GM23338 (cell line): Measurements from ENCODE around the gene CHPF. TPM values are rescaled to one million over a fixed set of nuclear protein-coding genes. Genes with fewer than 3 reads are reported as not detected.

Experiments
- ATAC-seq: fragments of 200-7000 bp; cut with Tn5 transposase; 3 replicates; pipeline ENCODE4 v1.9.1; 2020
- DNase-seq: peaks from one replicate; pipeline ENCODE4 v3.0.0-alpha.2; 2015; ENCODE audit warnings: low spot score
- H2AFZ ChIP-seq: fragments of 200-600 bp; sonication (generic); 2 replicates; pipeline ENCODE4 v1.8.0; 2016; ENCODE audit warnings: antibody characterized with exemption, mild to moderate bottlenecking, moderate library complexity
- H3F3A ChIP-seq: fragments of 200-600 bp; sonication (generic); replicated peaks from 2 replicates; pipeline ENCODE4 v1.8.0; 2017; ENCODE audit warnings: antibody characterized with exemption, mixed run types, low read depth
- H3K27ac ChIP-seq: fragments of 200-600 bp; sonication (generic); 2 replicates; pipeline ENCODE4 v1.6.1; 2016; ENCODE audit warnings: low read depth
- H3K27me3 ChIP-seq: fragments of 200-600 bp; sonication (generic); 2 replicates; pipeline ENCODE4 v1.8.0; 2016; ENCODE audit warnings: mild to moderate bottlenecking, mixed run types, moderate library complexity; ENCODE audit not compliant: insufficient read depth
- H3K36me3 ChIP-seq: fragments of 200-600 bp; sonication (generic); 2 replicates; pipeline ENCODE4 v1.8.0; 2016; ENCODE audit warnings: mild to moderate bottlenecking; ENCODE audit not compliant: insufficient read depth
- H3K4me1 ChIP-seq: fragments of 200-600 bp; sonication (generic); 2 replicates; pipeline ENCODE4 v1.8.0; 2016; ENCODE audit warnings: mild to moderate bottlenecking, moderate library complexity; ENCODE audit not compliant: insufficient read depth
- H3K4me2 ChIP-seq: fragments of 200-600 bp; sonication (generic); 2 replicates; pipeline ENCODE4 v1.7.1; 2017; ENCODE audit warnings: mixed run types
- H3K4me3 ChIP-seq: fragments of 200-600 bp; sonication (generic); 2 replicates; pipeline ENCODE4 v1.6.1; 2016; ENCODE audit warnings: mixed run types
- H3K79me2 ChIP-seq: fragments of 200-600 bp; sonication (generic); replicated peaks from 2 replicates; pipeline ENCODE4 v1.8.0; 2017; ENCODE audit warnings: mild to moderate bottlenecking; ENCODE audit not compliant: insufficient read depth
- H3K9me2 ChIP-seq: fragments of 200-600 bp; sonication (generic); 2 replicates; pipeline ENCODE4 v1.8.0; 2017; ENCODE audit not compliant: insufficient read depth
- H4K20me1 ChIP-seq: fragments of 200-600 bp; sonication (generic); replicated peaks from 2 replicates; pipeline ENCODE4 v1.8.0; 2017; ENCODE audit warnings: mild to moderate bottlenecking; ENCODE audit not compliant: insufficient read depth
- H3K27ac Mint-ChIP-seq: 2 replicates; pipeline ENCODE4 v1.8.0; 2020; ENCODE audit warnings: inconsistent platforms, mild to moderate bottlenecking, moderate library complexity, mixed read lengths
- H3K27me3 Mint-ChIP-seq: 3 replicates; pipeline ENCODE4 v1.8.0; 2022; ENCODE audit warnings: low read depth, mild to moderate bottlenecking, moderate library complexity, mixed read lengths, inconsistent platforms; ENCODE audit not compliant: insufficient read depth, poor library complexity
- H3K36me3 Mint-ChIP-seq: 3 replicates; pipeline ENCODE4 v1.8.0; 2021; ENCODE audit warnings: low read depth, mild to moderate bottlenecking, inconsistent platforms, moderate library complexity, mixed read lengths
- H3K4me1 Mint-ChIP-seq: 3 replicates; pipeline ENCODE4 v1.8.0; 2020; ENCODE audit warnings: mild to moderate bottlenecking, inconsistent platforms, mixed read lengths
- H3K4me3 Mint-ChIP-seq: 3 replicates; pipeline ENCODE4 v1.8.0; 2021; ENCODE audit warnings: moderate library complexity, mild to moderate bottlenecking, inconsistent platforms, mixed read lengths
- H3K9me3 Mint-ChIP-seq: 3 replicates; pipeline ENCODE4 v1.8.0; 2020; ENCODE audit warnings: moderate library complexity, mild to moderate bottlenecking, inconsistent platforms, mixed read lengths
- CREB1 ChIP-seq: fragments of 250-450 bp; sonication (Bioruptor Pico); IDR thresholded peaks from 2 replicates; pipeline ENCODE4 v1.5.0; 2020; ENCODE audit warnings: low read depth, mild to moderate bottlenecking, moderate library complexity
- CTCF ChIP-seq, 2 experiments: fragments of 200-600 bp in 1 of 2; sonication (generic) in 1 of 2; conservative IDR thresholded peaks; 2 replicates each; pipeline versions ENCODE4 v1.5.1 to v1.6.1; 2016 to 2017; ENCODE audit warnings: antibody characterized with exemption in 2 of 2, low read depth in 2 of 2, mild to moderate bottlenecking in 2 of 2, moderate library complexity in 1 of 2
- ETS1 ChIP-seq: IDR thresholded peaks from 2 replicates; pipeline ENCODE4 v1.6.1; 2016; ENCODE audit warnings: antibody characterized with exemption
- EZH2 ChIP-seq: fragments of 200-600 bp; sonication (generic); IDR thresholded peaks from one replicate; pipeline ENCODE4 v1.8.0; 2017; ENCODE audit warnings: antibody characterized with exemption, mild to moderate bottlenecking, low read depth; ENCODE audit not compliant: unreplicated experiment
- EZH2phosphoT487 ChIP-seq: fragments of 200-600 bp; sonication (generic); IDR thresholded peaks from one replicate; pipeline ENCODE4 v1.8.1; 2018; ENCODE audit warnings: antibody characterized with exemption; ENCODE audit not compliant: unreplicated experiment
- JUNB ChIP-seq: IDR thresholded peaks from one replicate; pipeline ENCODE4 v1.6.1; 2016; ENCODE audit warnings: antibody characterized with exemption; ENCODE audit not compliant: unreplicated experiment
- NANOG ChIP-seq: IDR thresholded peaks from 2 replicates; pipeline ENCODE4 v1.6.1; 2016; ENCODE audit warnings: antibody characterized with exemption, borderline replicate concordance
- POLR2AphosphoS5 ChIP-seq: IDR thresholded peaks from 2 replicates; pipeline ENCODE4 v1.6.1; 2016; ENCODE audit warnings: antibody characterized with exemption, low read depth
- REST ChIP-seq: IDR thresholded peaks from one replicate; pipeline ENCODE4 v1.6.1; 2018; ENCODE audit warnings: antibody characterized with exemption; ENCODE audit not compliant: unreplicated experiment
- STAT1 ChIP-seq: IDR thresholded peaks from one replicate; pipeline ENCODE4 v1.6.1; 2016; ENCODE audit warnings: antibody characterized with exemption; ENCODE audit not compliant: unreplicated experiment
- ZNF114 ChIP-seq: fragments of 250-450 bp; sonication (Bioruptor Pico); IDR thresholded peaks from 2 replicates; pipeline ENCODE4 v1.5.0; 2020; ENCODE audit warnings: mild to moderate bottlenecking, moderate library complexity
- ZNF331 ChIP-seq: fragments of 250-450 bp; sonication (Bioruptor Pico); IDR thresholded peaks from 2 replicates; pipeline ENCODE4 v1.5.0; 2020; ENCODE audit warnings: low read depth, mild to moderate bottlenecking, moderate library complexity
- ZNF462 ChIP-seq: fragments of 250-450 bp; sonication (Bioruptor Pico); IDR thresholded peaks from 2 replicates; pipeline ENCODE4 v1.5.0; 2020; ENCODE audit warnings: mild to moderate bottlenecking, moderate library complexity
- polyA plus RNA-seq: library from polyadenylated mRNA; unstranded; fragments of >200 nt; fragmentation: Nextera tagmentation; extraction: Ambion mirVana; gene quantifications from 2 replicates; pipeline ENCODE4 v1.2.1, GENCODE V29; 2016
- total RNA-seq: library from RNA; depleted of rRNA; stranded (reverse); fragments of >200 nt; shearing (Covaris generic); gene quantifications from 2 replicates; pipeline ENCODE4 v1.2.3, GENCODE V29; 2014

Gene CHPF
- total and polyA plus RNA-seq, 2 experiments from 2014 or later: 36.5 to 252 TPM

GRCh38 chr2:219545295-219545942, 1.8 kb upstream of the CHPF start:
- Mint-ChIP-seq H3K27me3 (peaks cover 19% of the 10 kb centered on the region), H3K36me3 (peaks cover 32% of the 10 kb centered on the region), H3K4me1 (peaks cover 20% of the 10 kb centered on the region), H3K9me3 (no peaks in the 10 kb centered on the region; the same call in 2 of the 3 replicates), H3K27ac (no peak overlapping the region), H3K4me3 (peak overlapping the region; percentile 90; the same call in 2 of the 3 replicates)
- Histone ChIP-seq H3K9me2 (no peaks in the 10 kb centered on the region), H3K36me3 (peaks cover 9% of the 10 kb centered on the region), H3K4me1 (peaks cover 9% of the 10 kb centered on the region), H3K27ac (no peak overlapping the region), H4K20me1 (peaks cover 18% of the 10 kb centered on the region), H3K4me3 (no peak overlapping the region; the same call in 1 of the 2 replicates), H3K79me2 (peaks cover 14% of the 10 kb centered on the region), H2AFZ (no peak overlapping the region), H3K27me3 (peaks cover 9% of the 10 kb centered on the region; the same call in 1 of the 2 replicates), H3K4me2 (peak overlapping the region; percentile 95; the same call in 1 of the 2 replicates), H3F3A (peaks cover 12% of the 10 kb centered on the region)
- no peak for TF ChIP-seq ZNF462 (CRISPR knock-in tag)
- no peak for TF ChIP-seq ETS1
- no peak for TF ChIP-seq JUNB
- no peak for TF ChIP-seq CTCF (conservative IDR thresholded peaks at IDR 0.05; ENCODE audit: low read depth in 2 of 2)
- TF ChIP-seq NANOG: no peak
- no peak for TF ChIP-seq POLR2AphosphoS5
- no peak for TF ChIP-seq CREB1 (CRISPR knock-in tag)
- no peak for TF ChIP-seq EZH2phosphoT487
- no peak for TF ChIP-seq REST
- TF ChIP-seq ZNF331: no peak
- no peak for TF ChIP-seq EZH2
- no peak for TF ChIP-seq STAT1
- TF ChIP-seq ZNF114 (CRISPR knock-in tag): no peak
- ATAC-seq (no peak), DNase-seq (no peak)
